LNCAP (cell line): ENCODE results near the gene ASIC3.

ENCODE experiments used
- TF ChIP-seq, protein P1 (sequence below): fragments of 450-650 bp; IDR thresholded peaks from 2 replicates; pipeline ENCODE4 v1.5.1; 2017; ENCODE audit warnings: mild to moderate bottlenecking

Gene ASIC3

GRCh38 chr7:151032936-151033863 is 15.1 kb upstream of the ASIC3 start:
- TF ChIP-seq, protein P1, sequence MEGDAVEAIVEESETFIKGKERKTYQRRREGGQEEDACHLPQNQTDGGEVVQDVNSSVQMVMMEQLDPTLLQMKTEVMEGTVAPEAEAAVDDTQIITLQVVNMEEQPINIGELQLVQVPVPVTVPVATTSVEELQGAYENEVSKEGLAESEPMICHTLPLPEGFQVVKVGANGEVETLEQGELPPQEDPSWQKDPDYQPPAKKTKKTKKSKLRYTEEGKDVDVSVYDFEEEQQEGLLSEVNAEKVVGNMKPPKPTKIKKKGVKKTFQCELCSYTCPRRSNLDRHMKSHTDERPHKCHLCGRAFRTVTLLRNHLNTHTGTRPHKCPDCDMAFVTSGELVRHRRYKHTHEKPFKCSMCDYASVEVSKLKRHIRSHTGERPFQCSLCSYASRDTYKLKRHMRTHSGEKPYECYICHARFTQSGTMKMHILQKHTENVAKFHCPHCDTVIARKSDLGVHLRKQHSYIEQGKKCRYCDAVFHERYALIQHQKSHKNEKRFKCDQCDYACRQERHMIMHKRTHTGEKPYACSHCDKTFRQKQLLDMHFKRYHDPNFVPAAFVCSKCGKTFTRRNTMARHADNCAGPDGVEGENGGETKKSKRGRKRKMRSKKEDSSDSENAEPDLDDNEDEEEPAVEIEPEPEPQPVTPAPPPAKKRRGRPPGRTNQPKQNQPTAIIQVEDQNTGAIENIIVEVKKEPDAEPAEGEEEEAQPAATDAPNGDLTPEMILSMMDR = no peak

DNA sequence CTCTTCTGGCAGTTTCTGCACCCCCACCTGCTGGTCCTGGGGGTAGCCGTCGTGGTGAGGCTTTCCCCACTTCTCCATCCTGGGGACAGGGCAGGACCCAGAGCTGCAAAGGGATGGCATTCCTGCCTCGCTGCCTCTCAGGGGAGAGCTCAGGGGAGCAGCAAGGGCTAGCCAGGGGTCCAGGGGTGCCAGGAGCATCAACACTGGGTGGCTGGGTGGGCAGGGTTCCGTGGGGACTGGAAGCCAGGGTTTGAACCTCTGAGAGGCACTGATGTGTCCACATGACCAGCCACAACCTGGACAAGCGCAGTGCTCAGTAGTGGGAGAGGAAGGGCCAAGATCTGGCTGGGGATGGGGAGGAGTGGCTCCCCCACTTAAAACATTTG is 14.5 kb upstream of the ASIC3 start:
- TF ChIP-seq, protein P1 = no peak

- TF ChIP-seq, protein P1 = no peak
Measured at GRCh38 chr7:151034312-151035025, 13.9 kb upstream of the ASIC3 start.

DNA sequence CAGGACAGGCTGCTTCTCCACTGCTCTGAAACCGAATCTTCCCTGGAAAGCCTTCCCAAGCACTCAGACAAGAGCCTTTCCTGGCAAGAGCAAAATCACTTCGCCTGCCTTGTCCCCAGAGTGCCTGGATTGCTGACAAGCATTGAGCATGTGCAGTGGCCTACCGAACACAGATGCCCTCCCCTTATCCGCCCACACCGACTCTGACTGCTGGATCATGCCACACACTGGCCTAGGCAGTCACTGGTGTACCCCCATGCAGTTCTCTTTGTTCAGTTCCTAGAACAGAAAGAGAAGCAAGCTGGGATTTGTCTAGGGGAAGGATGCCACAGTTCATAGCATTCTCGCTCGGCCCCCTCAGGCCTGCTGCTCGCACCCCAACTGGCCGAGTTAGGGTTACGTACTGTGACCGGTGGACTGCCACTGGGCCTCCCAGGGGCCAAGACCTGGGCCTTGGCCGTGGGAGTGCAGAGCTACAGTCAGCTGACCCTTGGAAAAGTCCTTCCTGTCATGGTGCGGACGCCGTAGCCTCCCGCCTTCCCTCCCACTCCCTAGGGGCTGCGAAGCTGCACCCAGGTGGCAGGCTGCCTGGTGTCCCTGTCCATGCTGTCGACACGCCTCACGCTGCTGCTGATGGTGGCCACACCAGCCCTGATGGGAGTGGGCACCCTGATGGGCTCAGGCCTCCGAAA is 13.2 kb upstream of the ASIC3 start:
- TF ChIP-seq, protein P1 = no peak

GRCh38 chr7:151035902-151036301 is 12.4 kb upstream of the ASIC3 start:
- TF ChIP-seq, protein P1 = no peak

- TF ChIP-seq, protein P1 = no peak
Measured at GRCh38 chr7:151038951-151039849, 9.1 kb upstream of the ASIC3 start.
